OCI-LY1 (cell line): ENCODE data around the gene ADGRG7.

Source experiments
- EZH2 ChIP-seq: fragments of 200-600 bp; sonication (generic), shearing (Covaris generic); IDR thresholded peaks from 2 replicates; pipeline ENCODE4 v1.8.0; 2017; ENCODE audit warnings: borderline replicate concordance, mixed run types, mild to moderate bottlenecking, antibody characterized with exemption, low read length, moderate library complexity, mixed read lengths
- TF ChIP-seq, protein P1 (sequence below): fragments of 200-600 bp; sonication (generic), shearing (Covaris generic); IDR thresholded peaks from 2 replicates; pipeline ENCODE4 v1.5.1; 2017; ENCODE audit warnings: mild to moderate bottlenecking, antibody characterized with exemption, low read length, moderate library complexity, mixed read lengths

DNA sequence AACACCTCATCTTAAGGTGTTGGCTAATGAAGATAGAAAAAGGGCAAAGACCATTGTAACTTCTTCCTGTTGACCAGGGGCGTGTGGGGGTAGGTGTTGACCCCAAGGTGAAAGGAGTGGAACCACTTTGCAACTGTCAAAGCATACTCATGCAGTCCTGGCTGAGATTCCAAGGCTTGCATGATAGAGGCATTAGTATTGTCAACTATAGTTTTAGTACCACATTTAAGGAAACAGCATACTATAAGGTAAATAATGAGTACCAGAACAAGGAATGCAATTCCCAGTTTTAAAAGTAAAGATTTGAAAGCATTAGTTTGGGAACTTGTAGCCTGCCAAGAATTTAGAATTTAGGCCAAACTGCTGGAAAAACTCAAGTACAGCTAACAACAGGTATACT, 27.8 kb upstream of the ADGRG7 start:
- TF ChIP-seq EZH2: no peak
- TF ChIP-seq, protein P1, sequence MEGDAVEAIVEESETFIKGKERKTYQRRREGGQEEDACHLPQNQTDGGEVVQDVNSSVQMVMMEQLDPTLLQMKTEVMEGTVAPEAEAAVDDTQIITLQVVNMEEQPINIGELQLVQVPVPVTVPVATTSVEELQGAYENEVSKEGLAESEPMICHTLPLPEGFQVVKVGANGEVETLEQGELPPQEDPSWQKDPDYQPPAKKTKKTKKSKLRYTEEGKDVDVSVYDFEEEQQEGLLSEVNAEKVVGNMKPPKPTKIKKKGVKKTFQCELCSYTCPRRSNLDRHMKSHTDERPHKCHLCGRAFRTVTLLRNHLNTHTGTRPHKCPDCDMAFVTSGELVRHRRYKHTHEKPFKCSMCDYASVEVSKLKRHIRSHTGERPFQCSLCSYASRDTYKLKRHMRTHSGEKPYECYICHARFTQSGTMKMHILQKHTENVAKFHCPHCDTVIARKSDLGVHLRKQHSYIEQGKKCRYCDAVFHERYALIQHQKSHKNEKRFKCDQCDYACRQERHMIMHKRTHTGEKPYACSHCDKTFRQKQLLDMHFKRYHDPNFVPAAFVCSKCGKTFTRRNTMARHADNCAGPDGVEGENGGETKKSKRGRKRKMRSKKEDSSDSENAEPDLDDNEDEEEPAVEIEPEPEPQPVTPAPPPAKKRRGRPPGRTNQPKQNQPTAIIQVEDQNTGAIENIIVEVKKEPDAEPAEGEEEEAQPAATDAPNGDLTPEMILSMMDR: no peak
